Measurements from ENCODE around the gene JAZF1. TPM values are rescaled to one million over a fixed set of nuclear protein-coding genes. Genes with fewer than 3 reads are reported as not detected.

JAZF1 gene
- total and polyA plus RNA-seq, 2 experiments from 2014 or later = 13.8 to 19.6 TPM

DNA sequence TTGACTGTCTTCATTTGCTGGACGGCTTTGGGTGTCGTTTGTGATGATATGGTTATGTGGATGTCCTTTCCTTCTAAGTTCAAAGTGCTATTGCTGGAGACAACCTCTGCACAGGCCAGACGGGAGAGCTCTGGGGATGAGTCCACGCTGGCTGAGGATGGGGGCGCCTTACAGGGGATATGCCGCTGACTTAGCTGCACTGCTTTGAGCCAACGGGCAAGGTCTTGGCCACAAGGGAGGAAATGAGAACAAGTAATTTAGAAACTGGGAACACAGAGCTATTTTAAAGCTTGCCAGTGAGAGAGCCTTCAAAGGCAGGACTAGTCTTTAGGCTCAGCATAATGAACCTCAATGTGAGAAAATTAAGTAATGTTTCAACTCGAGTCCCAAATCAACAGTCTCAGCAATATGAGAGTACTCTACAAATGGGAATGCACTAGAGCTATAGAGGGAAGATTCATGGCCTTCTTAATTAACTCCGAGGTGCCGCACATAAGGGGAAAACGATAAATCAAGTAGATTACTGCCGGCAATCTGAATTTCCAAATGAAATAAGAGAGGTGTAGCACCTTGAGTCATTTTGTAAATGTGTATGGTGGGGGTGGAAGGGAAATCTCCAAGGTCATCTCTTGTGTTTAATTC lies 209.3 kb downstream of the JAZF1 start:
- Histone ChIP-seq H3K36me3 (ENCODE audit: low read depth) (no peaks in the 10 kb centered on the region), H3K9me2 (ENCODE audit: insufficient read depth) (no peaks in the 10 kb centered on the region), H3K9me3 (ENCODE audit: low read depth) (no peaks in the 10 kb centered on the region), H3K4me1 (ENCODE audit: insufficient read depth) (no peaks in the 10 kb centered on the region), H3K27me3 (replicated peaks; ENCODE audit: insufficient read depth) (no peaks in the 10 kb centered on the region), H3K27ac (no peak overlapping the region), H3K4me3 (no peak overlapping the region), H4K20me1 (ENCODE audit: insufficient read depth) (no peaks in the 10 kb centered on the region), H3K79me2 (ENCODE audit: insufficient read depth) (peaks cover 14% of the 10 kb centered on the region), H3F3A (ENCODE audit: insufficient read depth) (no peaks in the 10 kb centered on the region), H2AFZ (no peak overlapping the region), H3K4me2 (ENCODE audit: unreplicated experiment) (no peak overlapping the region), H3K9ac (no peak overlapping the region)
- no peak for DNase-seq
- WGBS, 2 experiments (ENCODE audit: low coverage in 1 of 2, low lambda C conversion rate in 2 of 2, missing lambda C conversion rate in 2 of 2) = 93 to 94% methylated on average over 12 of the region's 12 CpGs
- TF ChIP-seq EZH2phosphoT487 (IDR thresholded peaks at IDR 0.05; ENCODE audit: insufficient read depth, low read depth) = no peak
- in situ Hi-C loops (cut with MboI) = no loop called here

GRCh38 chr7:27970350-27970749 lies 210.2 kb downstream of the JAZF1 start:
- H3K79me2 ChIP-seq (ENCODE audit: insufficient read depth) = peaks cover 14% of the 10 kb centered on the region
- no peak overlapping the region for H3K4me3 ChIP-seq
- no peaks in the 10 kb centered on the region for H3K9me3 ChIP-seq (ENCODE audit: low read depth)
- no peak for DNase-seq
- in situ Hi-C loops (cut with MboI) = no loop called here
- no peak overlapping the region for H3K4me2 ChIP-seq (ENCODE audit: unreplicated experiment)
- 0 out of 2 replicates have a peak, but pooled peaks cover 2% of the 10 kb centered on the region for H4K20me1 ChIP-seq (ENCODE audit: insufficient read depth)
- H3K27me3 ChIP-seq (replicated peaks; ENCODE audit: insufficient read depth) = no peaks in the 10 kb centered on the region
- 73 to 74% methylated on average over 4 of the region's 4 CpGs for WGBS, 2 experiments (ENCODE audit: low coverage in 1 of 2, low lambda C conversion rate in 2 of 2, missing lambda C conversion rate in 2 of 2)
- no peaks in the 10 kb centered on the region for H3F3A ChIP-seq (ENCODE audit: insufficient read depth)
- TF ChIP-seq EZH2 (IDR thresholded peaks at IDR 0.05; ENCODE audit: insufficient read depth, poor library complexity, severe bottlenecking) (no peak), EZH2phosphoT487 (IDR thresholded peaks at IDR 0.05; ENCODE audit: insufficient read depth, low read depth) (no peak)
- H3K27ac ChIP-seq = no peak overlapping the region
- H3K9ac ChIP-seq = no peak overlapping the region
- H2AFZ ChIP-seq = no peak overlapping the region
- H3K9me2 ChIP-seq (ENCODE audit: insufficient read depth) = no peaks in the 10 kb centered on the region
- no peaks in the 10 kb centered on the region for H3K36me3 ChIP-seq (ENCODE audit: low read depth)
- H3K4me1 ChIP-seq (ENCODE audit: insufficient read depth) = 0 out of 2 replicates have a peak, but pooled peaks cover 6% of the 10 kb centered on the region

DNA sequence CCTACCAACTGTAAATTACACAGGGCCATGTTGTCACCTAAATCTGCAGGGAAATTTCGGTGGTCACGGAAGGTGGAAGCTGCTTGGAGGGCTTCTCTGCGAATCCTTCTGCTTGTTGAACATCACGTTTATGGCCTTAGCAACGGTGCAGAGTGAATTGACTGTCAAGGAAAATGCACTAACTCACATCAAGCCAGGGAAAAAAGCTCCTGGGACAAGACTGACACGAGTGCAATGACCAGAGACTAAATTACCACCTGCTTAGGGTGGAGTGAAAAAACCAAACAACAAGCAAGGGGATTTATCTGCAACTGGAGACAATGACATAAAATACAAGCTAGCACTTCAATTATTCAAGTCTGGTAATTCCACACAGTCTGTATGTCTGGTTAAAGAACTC lies 211.2 kb downstream of the JAZF1 start:
- H4K20me1 ChIP-seq (ENCODE audit: insufficient read depth) = 0 out of 2 replicates have a peak, but pooled peaks cover 3% of the 10 kb centered on the region
- no peak overlapping the region for H2AFZ ChIP-seq
- H3K4me3 ChIP-seq = no peak overlapping the region
- no peak for DNase-seq
- in situ Hi-C loops (cut with MboI) = no loop called here
- H3K9ac ChIP-seq = no peak overlapping the region
- H3K79me2 ChIP-seq (ENCODE audit: insufficient read depth) = peaks cover 20% of the 10 kb centered on the region
- H3K9me3 ChIP-seq (ENCODE audit: low read depth) = no peaks in the 10 kb centered on the region
- H3K27me3 ChIP-seq (replicated peaks; ENCODE audit: insufficient read depth) = no peaks in the 10 kb centered on the region
- H3K4me1 ChIP-seq (ENCODE audit: insufficient read depth) = 0 out of 2 replicates have a peak, but pooled peaks cover 6% of the 10 kb centered on the region
- no peaks in the 10 kb centered on the region for H3F3A ChIP-seq (ENCODE audit: insufficient read depth)
- H3K4me2 ChIP-seq (ENCODE audit: unreplicated experiment) = no peak overlapping the region
- H3K9me2 ChIP-seq (ENCODE audit: insufficient read depth) = no peaks in the 10 kb centered on the region
- no peak overlapping the region for H3K27ac ChIP-seq
- no peak for TF ChIP-seq EZH2phosphoT487 (IDR thresholded peaks at IDR 0.05; ENCODE audit: insufficient read depth, low read depth)
- TF ChIP-seq EZH2 (IDR thresholded peaks at IDR 0.05; ENCODE audit: insufficient read depth, poor library complexity, severe bottlenecking) = no peak
- H3K36me3 ChIP-seq (ENCODE audit: low read depth) = no peaks in the 10 kb centered on the region
- WGBS, 2 experiments (ENCODE audit: low coverage in 1 of 2, low lambda C conversion rate in 2 of 2, missing lambda C conversion rate in 2 of 2) = 74 to 78% methylated on average over 6 of the region's 6 CpGs

DNA sequence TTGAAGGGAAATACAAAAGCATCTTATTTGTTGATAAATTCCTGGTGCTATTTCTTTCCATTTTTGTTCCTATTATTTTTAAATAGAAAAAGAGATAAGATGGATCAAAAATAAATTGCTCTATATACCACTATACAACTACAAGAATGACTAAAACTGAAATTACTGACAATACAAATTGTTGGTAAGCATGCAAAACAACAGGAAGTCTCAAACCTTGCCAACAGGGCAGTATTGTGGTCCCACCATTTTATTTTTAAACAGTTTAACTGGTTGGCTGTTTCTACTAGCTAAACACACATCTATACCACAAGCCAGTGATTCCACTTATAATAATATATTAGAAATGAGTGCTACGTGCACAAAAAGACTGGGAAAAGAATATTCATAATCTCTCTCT lies 213.0 kb downstream of the JAZF1 start:
- Histone ChIP-seq H3K4me3 (no peak overlapping the region), H3K4me2 (ENCODE audit: unreplicated experiment) (no peak overlapping the region), H3F3A (ENCODE audit: insufficient read depth) (no peaks in the 10 kb centered on the region), H3K79me2 (ENCODE audit: insufficient read depth) (peaks cover 25% of the 10 kb centered on the region), H3K9ac (no peak overlapping the region), H4K20me1 (ENCODE audit: insufficient read depth) (0 out of 2 replicates have a peak, but pooled peaks cover 6% of the 10 kb centered on the region), H3K36me3 (ENCODE audit: low read depth) (no peaks in the 10 kb centered on the region), H3K27ac (no peak overlapping the region), H3K9me3 (ENCODE audit: low read depth) (no peaks in the 10 kb centered on the region), H3K27me3 (replicated peaks; ENCODE audit: insufficient read depth) (no peaks in the 10 kb centered on the region), H2AFZ (no peak overlapping the region), H3K9me2 (ENCODE audit: insufficient read depth) (no peaks in the 10 kb centered on the region), H3K4me1 (ENCODE audit: insufficient read depth) (0 out of 2 replicates have a peak, but pooled peaks cover 6% of the 10 kb centered on the region)
- in situ Hi-C loops (cut with MboI) = no loop called here
- no peak for TF ChIP-seq EZH2 (IDR thresholded peaks at IDR 0.05; ENCODE audit: insufficient read depth, poor library complexity, severe bottlenecking)
- TF ChIP-seq EZH2phosphoT487 (IDR thresholded peaks at IDR 0.05; ENCODE audit: insufficient read depth, low read depth) = no peak
- WGBS, 2 experiments (ENCODE audit: low coverage in 1 of 2, low lambda C conversion rate in 2 of 2, missing lambda C conversion rate in 2 of 2) = 92 to 100% methylated on average over 1 of the region's 1 CpG
- DNase-seq = no peak

Measured in GM23248 (cell line).